Bone marrow (tissue), 2 donors: Measurements from ENCODE around the gene COL4A1.

ENCODE experiments used
- DNase-seq, 2 donors: peaks; one replicate each; lab custom pipeline; 2025; lab: John Stamatoyannopoulos, UW

Gene COL4A1

GRCh38 chr13:110306960-110307766 lies at the start of gene COL4A1, which contains the start of gene COL4A2:
COL4A1 (minus strand) TSS chr13:110307157; CDS start chr13:110307027, 130 bp downstream.
COL4A2 (plus strand) TSS chr13:110307284; CDS start chr13:110307904, 620 bp downstream.
- DNase-seq = no peak

- no peak for DNase-seq
Observed at GRCh38 chr13:110356362-110356761, 49.4 kb upstream of the COL4A1 start.

DNA sequence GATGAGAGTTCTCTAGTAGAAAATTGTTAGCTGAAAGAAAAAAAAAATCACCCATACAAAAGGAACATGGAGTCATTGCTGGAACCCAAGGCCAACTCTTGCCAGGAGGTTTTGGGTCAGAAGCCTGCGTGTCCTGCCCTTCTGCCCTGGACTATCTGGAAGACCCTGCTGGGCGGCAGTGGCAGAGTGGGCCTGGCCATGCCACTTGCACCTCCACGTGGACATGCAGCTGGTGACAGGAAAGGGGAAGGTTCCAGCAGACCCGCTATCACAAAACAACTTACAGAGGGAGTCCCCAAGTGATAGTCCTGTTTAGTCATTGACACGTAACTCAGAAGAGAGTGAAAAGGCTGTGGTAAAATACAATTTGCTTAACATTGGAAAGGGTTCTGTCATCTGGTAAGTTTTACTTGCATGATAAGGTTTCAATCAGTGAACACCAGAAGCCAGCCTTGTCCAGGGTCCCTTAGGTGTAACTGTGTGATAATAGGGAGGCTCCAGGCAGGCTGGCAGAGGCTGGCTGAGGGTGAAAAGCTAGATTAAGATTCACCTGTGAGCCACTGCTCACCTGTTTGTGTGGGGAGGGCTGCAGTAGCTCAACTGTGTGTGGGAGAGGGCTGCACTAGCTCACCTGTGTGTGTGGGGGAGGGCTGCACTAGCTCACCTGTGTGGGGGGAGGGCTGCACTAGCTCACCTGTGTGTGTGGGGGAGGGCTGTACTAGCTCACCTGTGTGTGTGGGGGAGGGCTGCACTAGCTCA lies 47.9 kb upstream of the COL4A1 start:
- DNase-seq = no peak

GRCh38 chr13:110354123-110354627 lies 47.2 kb upstream of the COL4A1 start:
- DNase-seq = no peak

- DNase-seq = no peak
Observed at GRCh38 chr13:110353339-110353977, 46.5 kb upstream of the COL4A1 start.

- DNase-seq = no peak
Observed at GRCh38 chr13:110352735-110353134, 45.8 kb upstream of the COL4A1 start.

DNA sequence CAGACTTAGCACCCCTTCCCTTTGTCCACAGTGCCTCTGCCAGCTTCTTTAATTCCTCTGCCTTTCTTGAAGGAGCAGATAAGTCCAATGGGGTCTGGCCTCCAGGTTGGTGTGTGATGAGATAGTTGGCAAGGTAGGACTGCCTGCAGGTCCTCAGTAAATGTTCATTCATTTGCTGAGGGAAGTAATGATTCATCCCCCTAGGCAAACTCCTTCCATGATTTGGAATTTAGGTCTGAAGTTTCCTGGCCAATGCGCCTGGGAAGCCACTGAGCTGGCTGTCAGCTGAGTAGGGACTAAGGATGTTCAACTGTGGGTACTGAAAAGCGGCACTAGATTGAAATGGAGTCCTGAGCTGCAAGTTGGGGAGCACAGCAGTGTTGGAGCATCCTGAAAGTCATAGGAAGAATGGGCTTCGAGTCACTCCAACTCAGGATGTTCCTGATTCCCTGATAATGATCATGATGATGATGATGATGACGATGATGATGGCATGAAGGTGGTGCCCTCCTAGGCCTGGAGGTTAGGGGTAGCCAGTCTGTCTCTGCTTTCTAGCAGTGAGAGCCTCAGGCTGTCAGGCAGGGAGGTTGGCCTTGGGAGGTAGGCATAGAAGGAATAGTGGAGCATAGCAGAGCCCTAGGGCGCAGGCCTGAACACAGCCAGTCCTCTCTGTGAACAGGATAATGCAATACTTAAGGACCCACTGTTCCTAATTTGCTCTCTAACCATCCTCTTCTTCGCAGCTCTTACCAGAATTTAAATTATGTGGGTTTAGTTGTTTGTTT lies 44.9 kb upstream of the COL4A1 start:
- DNase-seq = no peak

GRCh38 chr13:110350509-110350908 lies 43.6 kb upstream of the COL4A1 start:
- no peak for DNase-seq

DNA sequence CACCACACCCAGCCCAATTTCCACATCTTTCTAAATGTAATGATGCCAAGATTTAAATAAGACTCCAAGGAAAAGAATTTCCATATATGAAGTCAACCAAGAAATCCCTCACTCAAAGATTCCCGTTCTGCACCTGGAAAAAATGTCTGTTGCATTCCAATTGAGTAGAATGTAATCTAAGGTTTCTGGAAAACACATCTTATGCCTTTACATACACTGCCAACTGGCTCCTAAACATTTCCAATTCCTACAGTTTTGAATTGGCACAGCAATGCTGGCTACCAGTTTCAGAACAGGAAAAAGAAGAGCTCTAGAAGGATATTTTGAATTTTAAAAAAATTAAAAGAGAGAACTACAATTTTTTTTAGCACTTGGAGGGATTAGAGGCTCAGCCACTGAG lies 43.1 kb upstream of the COL4A1 start:
- DNase-seq = no peak

DNA sequence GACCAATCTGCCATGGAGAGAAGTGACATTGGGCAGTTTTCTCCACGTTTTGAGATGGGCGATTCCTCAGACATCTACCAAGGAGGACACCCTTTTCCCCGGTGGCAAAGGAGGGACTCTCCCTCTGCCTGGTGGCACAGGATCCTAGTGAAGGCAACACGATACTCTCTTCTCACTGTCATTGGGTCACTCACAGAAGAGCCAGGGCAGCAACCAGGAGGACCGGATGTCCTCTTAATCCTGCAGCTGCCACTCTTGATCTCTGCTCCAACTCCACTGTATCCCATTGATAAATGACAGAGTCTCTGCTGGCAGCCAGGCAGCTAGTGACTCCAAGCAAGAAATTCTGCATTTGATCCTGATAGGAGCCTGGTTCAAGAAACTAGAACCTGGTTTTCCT lies 42.3 kb upstream of the COL4A1 start:
- no peak for DNase-seq

DNA sequence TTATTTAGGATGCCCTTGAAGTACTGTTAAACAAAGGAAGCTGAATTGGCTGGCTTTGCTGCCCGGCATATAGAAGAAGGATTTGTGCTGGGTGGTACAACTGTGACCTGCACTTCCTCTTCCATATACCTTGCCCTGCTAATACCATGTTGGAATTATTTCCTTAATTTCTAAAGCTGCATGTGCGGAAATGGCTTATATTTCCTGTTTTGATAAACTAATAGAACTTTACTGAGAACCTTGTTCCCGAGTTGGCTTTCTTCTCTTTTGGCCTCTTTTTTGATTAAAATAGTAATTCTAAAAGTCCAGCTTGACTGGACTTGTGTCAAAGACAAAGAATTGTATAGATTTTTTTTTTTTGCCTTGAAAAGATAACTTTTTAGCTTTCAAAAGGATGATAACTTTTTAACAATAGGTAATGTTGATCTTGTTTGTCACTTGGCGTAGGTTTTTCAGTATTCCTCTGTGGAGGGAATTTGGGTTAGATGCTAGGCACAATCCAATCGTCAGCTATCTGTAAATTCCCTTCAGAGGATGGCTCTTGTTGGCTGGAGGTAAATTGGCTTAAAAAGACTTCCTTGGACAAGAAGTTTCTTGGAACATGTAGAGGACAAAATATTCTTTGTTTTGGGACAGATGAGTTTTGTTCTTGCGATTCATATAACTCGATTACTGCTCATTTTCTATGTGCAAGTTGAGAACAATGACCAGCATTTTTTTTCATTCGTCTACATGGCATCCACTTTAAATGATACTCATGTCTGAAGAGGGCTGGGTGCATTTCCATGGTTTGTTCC lies 41.5 kb upstream of the COL4A1 start:
- DNase-seq = no peak

DNA sequence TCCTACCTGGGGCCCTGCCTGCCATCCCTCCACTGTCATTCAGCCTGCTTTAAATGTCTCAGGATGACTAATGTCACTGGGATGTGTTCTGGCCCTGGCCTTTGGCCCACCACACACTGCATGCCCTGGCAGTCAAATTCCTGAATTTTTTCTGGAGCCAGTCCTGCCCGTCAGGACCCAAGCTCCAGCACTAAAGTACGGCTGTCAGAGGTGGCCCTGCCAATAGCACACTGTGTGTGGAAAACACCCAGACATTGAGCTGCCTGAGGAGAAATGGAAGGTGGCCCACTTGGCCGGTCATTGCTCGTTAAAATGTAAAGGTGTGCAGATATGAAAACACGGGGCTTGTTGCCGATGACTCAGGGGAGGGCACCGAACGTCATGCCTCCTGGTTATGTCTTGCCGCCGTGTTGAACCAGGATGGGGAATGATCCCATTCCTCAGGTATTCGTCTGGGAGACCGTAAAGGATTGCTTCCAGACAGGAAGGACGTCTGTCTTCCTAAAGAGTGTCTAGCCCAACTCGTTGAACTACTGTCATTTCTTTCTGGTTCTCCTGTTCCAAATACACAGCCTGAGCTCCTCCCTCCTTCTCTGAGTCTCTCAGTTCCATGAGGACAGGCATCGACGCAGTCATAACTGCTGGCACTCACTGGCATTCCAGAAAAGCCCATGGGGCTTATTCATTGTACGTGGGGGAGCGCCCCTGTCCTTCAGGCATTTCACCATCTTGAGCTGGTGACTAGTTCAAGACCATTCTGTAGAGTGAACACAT lies 40.8 kb upstream of the COL4A1 start:
- no peak for DNase-seq

DNA sequence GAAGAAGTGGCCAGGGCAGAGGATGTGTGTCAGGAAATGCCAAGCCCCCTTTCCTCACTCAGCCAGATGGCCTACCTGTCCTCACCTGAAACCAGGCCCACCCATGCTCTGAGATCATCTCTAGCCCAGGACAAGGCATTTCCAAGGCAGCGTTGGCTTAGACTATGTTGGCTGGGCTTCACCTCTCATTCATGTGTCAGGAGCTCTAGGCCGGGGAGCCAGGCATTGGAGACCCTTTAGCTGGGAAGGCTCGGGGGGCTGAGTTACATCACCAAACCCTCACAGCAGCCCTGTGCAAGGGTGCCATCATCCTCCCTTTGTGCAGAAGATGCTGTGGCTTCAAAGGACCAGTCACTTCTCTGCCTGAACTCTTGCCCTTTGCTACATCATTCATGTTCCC lies 40.1 kb upstream of the COL4A1 start:
- DNase-seq = no peak

DNA sequence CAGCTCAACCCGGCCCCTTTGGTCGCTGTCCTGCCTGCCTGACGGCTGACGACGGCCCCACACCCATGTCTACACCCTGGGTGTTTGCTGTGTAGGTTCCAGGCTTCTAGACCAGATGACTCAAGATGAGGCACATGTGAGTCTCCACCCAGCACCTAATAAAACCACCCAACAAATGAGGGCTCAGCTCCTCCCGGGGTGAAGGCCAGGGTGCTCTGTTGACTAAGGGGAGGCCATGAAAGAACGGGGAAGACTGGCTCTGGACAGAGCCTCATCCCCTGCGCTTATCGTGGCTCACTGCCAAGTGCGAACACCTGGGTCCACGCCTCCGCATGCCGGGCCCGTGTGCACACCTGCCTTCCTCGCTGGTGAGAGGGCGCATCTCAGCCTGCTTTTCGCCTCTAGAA lies 39.7 kb upstream of the COL4A1 start:
- DNase-seq = no peak

- DNase-seq = no peak
Observed at GRCh38 chr13:110345701-110346100, 38.7 kb upstream of the COL4A1 start.

GRCh38 chr13:110345266-110345665 lies 38.3 kb upstream of the COL4A1 start:
- DNase-seq = no peak

DNA sequence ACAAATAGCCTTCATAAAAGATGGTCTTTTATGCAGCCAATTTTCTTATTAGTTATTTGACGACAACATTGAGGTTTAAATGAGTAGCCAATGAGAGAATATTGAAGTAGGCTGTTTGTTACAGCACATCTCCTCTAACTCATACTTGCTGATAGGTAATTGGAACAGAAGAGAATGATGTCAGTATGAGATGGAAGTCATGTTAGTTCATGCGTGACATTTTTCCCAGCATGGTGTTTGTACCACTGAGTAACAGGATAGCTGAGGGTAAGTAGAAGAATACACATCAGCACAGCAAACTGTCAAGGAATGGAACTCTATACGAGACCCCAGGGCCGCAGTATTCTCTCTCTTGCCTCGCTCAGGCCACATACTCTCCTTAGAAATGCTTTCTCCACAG lies 37.4 kb upstream of the COL4A1 start:
- DNase-seq = no peak

DNA sequence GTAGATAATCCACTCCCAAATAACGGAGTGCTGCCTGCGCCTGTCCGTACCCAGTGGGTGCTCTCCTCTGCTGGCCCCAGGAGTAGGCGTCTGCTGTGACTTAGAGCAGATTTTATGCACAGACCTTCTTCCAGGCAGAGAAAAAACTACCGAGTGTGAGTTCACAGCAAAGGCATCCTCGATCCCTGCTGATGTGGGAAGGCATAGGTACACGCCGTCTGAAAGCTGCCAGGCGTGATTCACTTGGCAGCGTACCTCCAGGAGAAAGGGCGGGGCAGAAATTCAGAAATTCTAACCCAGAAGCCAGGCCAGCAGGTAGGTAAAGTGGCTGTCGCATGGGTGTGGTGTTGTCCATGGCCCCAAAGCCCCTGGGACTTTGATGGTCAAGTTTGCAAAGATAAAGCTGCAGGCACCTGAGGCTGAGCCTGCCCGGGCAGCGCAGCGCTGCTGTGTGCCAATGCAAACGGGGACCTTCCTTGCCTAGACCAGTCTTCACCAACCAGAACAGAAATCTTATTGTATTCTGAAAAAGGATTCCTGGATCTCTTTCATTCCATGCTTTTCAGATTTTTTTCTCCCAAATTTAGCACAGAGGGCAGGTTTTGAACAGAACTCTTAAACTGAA lies 36.4 kb upstream of the COL4A1 start:
- DNase-seq = no peak

DNA sequence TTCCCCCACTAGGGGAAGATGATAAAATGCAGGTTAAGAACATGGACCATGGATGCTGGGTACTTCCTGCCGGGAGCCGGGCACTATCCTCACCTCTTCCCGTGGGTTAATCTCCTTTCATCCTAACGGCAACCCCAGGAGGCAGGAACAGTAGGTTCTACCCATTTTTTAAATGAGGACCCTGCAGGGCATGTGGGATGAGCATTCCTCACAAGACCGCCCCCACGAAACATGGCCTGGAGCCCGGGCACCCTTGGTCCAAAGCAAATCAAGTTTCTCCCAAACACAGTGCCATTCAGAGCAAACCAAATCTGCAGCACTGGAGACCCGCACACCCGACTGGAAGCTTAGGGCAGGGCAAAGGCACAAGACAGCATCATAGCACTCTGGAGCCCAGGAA lies 35.5 kb upstream of the COL4A1 start:
- no peak for DNase-seq
